Lower lobe of right lung (tissue), 2 donors: ENCODE results near the gene MRPL2. TPM values are rescaled to one million over a fixed set of nuclear protein-coding genes. Genes with fewer than 3 reads are reported as not detected.
A peak's percentile ranks its signal among the peaks of the same experiment; 100 is the strongest.

Experiments used
- ATAC-seq, 2 donors: fragments of 200-7000 bp; cut with Tn5 transposase; one replicate each; pipeline ENCODE4 v1.9.1; 2020 to 2022; ENCODE audit warnings: mild to moderate bottlenecking in 2 of 2, moderate library complexity in 2 of 2
- DNase-seq: peaks from one replicate; pipeline ENCODE4 v3.0.0-alpha.2; 2020
- H3K27ac ChIP-seq: fragments of 200-600 bp; one replicate; pipeline ENCODE4 v1.8.0; 2022
- H3K27me3 ChIP-seq: fragments of 200-600 bp; one replicate; pipeline ENCODE4 v1.8.0; 2022; ENCODE audit warnings: low read depth
- H3K36me3 ChIP-seq: fragments of 200-600 bp; one replicate; pipeline ENCODE4 v1.8.0; 2022; ENCODE audit warnings: mild to moderate bottlenecking
- H3K4me1 ChIP-seq: fragments of 200-600 bp; one replicate; pipeline ENCODE4 v1.8.0; 2022
- H3K4me3 ChIP-seq: fragments of 200-600 bp; one replicate; pipeline ENCODE4 v1.8.0; 2022; ENCODE audit warnings: mild to moderate bottlenecking
- H3K9me3 ChIP-seq: fragments of 200-600 bp; one replicate; pipeline ENCODE4 v1.8.0; 2022
- CTCF ChIP-seq: fragments of 200-600 bp; IDR thresholded peaks from one replicate; pipeline ENCODE4 v1.8.0; 2022; ENCODE audit warnings: antibody characterized with exemption, mild to moderate bottlenecking
- intact Hi-C: fragments of 100-400 bp; cut with DNase I; formaldehyde crosslinking; loops from one replicate; pipeline ENCODE4 v1.11.0; 2022
- total RNA-seq: library from RNA; stranded (reverse); fragmentation: NEBNext Ultra II Directional; extraction: Animal tissue kit (Norgen Biotek cat#: 25700); gene quantifications from one replicate; pipeline ENCODE4 v1.2.1, GENCODE V29; 2021
- donor health status: DM: no; HTN: yes; CAD: no; lungs with severe emphysema.

The MRPL2 gene
- total RNA-seq, 1 donor from 2014 or later: 40.1 TPM

- no peak overlapping the region for H3K27ac ChIP-seq
- peaks cover 7% of the 10 kb centered on the region for H3K36me3 ChIP-seq
- peaks cover 8% of the 10 kb centered on the region for H3K27me3 ChIP-seq
- peaks cover 29% of the 10 kb centered on the region for H3K4me1 ChIP-seq
- no peak for ATAC-seq
- intact Hi-C loops: no loop called here
- H3K9me3 ChIP-seq: no peaks in the 10 kb centered on the region
- no peak for TF ChIP-seq CTCF
- DNase-seq: no peak
- H3K4me3 ChIP-seq: no peak overlapping the region
These were observed 19.5 kb upstream of the MRPL2 start for GRCh38 chr6:43078691-43079090.

DNA sequence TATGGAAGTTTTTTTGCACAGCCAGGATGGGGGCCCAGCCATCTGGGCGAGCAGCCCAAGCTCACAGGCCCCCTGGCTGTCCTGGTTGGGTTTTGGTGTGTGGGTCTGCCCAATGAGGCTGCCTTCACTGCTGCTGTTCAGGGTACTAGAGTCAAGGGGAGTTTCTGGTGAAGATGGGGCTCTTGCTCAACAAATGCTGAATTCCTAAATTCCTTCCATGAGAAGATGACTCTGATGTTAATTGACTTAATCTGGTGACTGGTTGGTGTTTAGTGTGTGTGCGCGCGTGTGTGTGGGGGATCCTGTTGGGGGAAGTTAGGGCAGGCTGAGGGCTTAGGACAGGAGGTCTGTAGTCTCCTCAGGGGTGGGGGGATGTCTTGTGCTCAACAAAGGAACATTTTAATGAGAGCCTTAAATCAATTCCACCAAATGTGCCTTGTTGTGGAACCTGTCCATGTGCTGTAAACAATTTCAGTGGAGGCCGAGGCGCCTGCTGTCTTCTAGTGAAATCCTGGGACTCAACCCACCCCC is 18.8 kb upstream of the MRPL2 start:
- H3K27me3 ChIP-seq: peaks cover 8% of the 10 kb centered on the region
- no peaks in the 10 kb centered on the region for H3K9me3 ChIP-seq
- ATAC-seq (no peak), DNase-seq (no peak)
- intact Hi-C loops: no loop called here
- H3K36me3 ChIP-seq: peaks cover 14% of the 10 kb centered on the region
- H3K4me1 ChIP-seq: peaks cover 29% of the 10 kb centered on the region
- H3K4me3 ChIP-seq: peak overlapping the region; percentile 72
- no peak for TF ChIP-seq CTCF
- H3K27ac ChIP-seq: no peak overlapping the region

- DNase-seq (no peak), ATAC-seq (peak in 1 of 2 donors; percentile 47)
- Histone ChIP-seq H3K27me3 (peaks cover 8% of the 10 kb centered on the region), H3K4me3 (peak overlapping the region; percentile 72), H3K27ac (peak overlapping the region; percentile 72), H3K9me3 (no peaks in the 10 kb centered on the region), H3K36me3 (peaks cover 20% of the 10 kb centered on the region), H3K4me1 (peaks cover 29% of the 10 kb centered on the region)
- no peak for TF ChIP-seq CTCF
- intact Hi-C loops: no loop called here
These were observed 18.1 kb upstream of the MRPL2 start for GRCh38 chr6:43077333-43077809.

- no peaks in the 10 kb centered on the region for H3K9me3 ChIP-seq
- DNase-seq: peak; percentile 58
- peaks cover 24% of the 10 kb centered on the region for H3K4me1 ChIP-seq
- no peak for TF ChIP-seq CTCF
- peak overlapping the region; percentile 72 for H3K4me3 ChIP-seq
- peak overlapping the region; percentile 72 for H3K27ac ChIP-seq
- peaks cover 27% of the 10 kb centered on the region for H3K36me3 ChIP-seq
- peak; percentile 41 to 70 for ATAC-seq
- intact Hi-C loops: no loop called here
- peaks cover 8% of the 10 kb centered on the region for H3K27me3 ChIP-seq
These were observed 17.5 kb upstream of the MRPL2 start for GRCh38 chr6:43076464-43077332.

GRCh38 chr6:43075670-43076463 is 16.6 kb upstream of the MRPL2 start, which contains the start of gene PTK7:
Gene PTK7 (plus strand): TSS chr6:43076314. CDS start chr6:43076489, 175 bp downstream.
- Histone ChIP-seq H3K4me3 (peak within 1 kb of the TSS; percentile 72), H3K36me3 (peaks cover 30% of the 10 kb centered on the region), H3K27ac (peak within 1 kb of the TSS; percentile 72), H3K9me3 (no peaks in the 10 kb centered on the region), H3K4me1 (peaks cover 21% of the 10 kb centered on the region), H3K27me3 (peaks cover 8% of the 10 kb centered on the region)
- ATAC-seq (peak; percentile 75 to 80), DNase-seq (peak; percentile 63)
- TF ChIP-seq CTCF: no peak
- intact Hi-C loops: no loop called here
